ENCODE measurements around the gene PCSK5. TPM values are rescaled to one million over a fixed set of nuclear protein-coding genes. Genes with fewer than 3 reads are reported as not detected.

The PCSK5 gene
- total and polyA plus RNA-seq, 2 of the 8 experiments (the other 6 are each of a cell fraction or from before 2014, with no cell fraction given), result 5.5 to 10.7 TPM

GRCh38 chr9:76020652-76021051 lies 130.2 kb downstream of the PCSK5 start (continued):
- TF ChIP-seq CHD7 (IDR thresholded peaks at IDR 0.05; ENCODE audit: insufficient replicate concordance, low read length) (no peak), HDAC2 (IDR thresholded peaks at IDR 0.05; ENCODE audit: borderline replicate concordance in 1 of 2, low read depth in 2 of 2, low read length in 2 of 2) (no peak), JUND (IDR thresholded peaks at IDR 0.05; ENCODE audit: low read length) (no peak), GABPA (IDR thresholded peaks at IDR 0.05; ENCODE audit: borderline replicate concordance, insufficient read depth, low read length) (no peak), CHD1 (IDR thresholded peaks at IDR 0.05; ENCODE audit: low read depth, low read length) (no peak), SIRT6 (IDR thresholded peaks at IDR 0.05; ENCODE audit: low read length) (no peak), MAFK (IDR thresholded peaks at IDR 0.05; ENCODE audit: low read depth, low read length) (no peak), CBX8 (IDR thresholded peaks at IDR 0.05; ENCODE audit: borderline replicate concordance, low read depth, low read length) (no peak)
